Measurements from ENCODE around the gene PRKAB1. TPM values are rescaled to one million over a fixed set of nuclear protein-coding genes. Genes with fewer than 3 reads are reported as not detected.

Gene PRKAB1
- total and polyA plus RNA-seq, 9 of the 15 experiments (the other 6 are each of a cell fraction or from before 2014, with no cell fraction given) = 32.6 to 94.2 (median 63.8) TPM

DNA sequence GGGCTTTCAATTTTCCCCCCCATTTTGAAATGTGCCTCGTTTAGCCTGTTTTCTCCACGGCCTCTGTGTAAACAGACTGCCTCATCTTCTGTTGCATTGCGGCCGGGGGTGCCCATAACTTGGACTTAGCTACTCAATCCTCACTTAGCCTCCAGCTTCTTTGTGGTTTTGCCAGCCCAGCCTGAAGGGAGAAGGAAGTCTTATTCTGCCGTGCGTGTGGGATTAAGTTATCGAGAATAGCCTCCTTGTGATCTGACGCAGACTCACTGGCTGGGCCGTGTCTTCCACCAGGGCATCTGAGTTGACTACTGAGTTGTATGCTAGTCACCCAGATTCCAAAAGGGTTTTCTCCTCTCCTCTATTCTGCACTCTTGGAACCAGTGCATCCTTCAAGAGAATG lies 8.1 kb downstream of the PRKAB1 start:
- no peak for TF ChIP-seq NFATC3 (IDR thresholded peaks at IDR 0.05)
- TF ChIP-seq, protein P1, sequence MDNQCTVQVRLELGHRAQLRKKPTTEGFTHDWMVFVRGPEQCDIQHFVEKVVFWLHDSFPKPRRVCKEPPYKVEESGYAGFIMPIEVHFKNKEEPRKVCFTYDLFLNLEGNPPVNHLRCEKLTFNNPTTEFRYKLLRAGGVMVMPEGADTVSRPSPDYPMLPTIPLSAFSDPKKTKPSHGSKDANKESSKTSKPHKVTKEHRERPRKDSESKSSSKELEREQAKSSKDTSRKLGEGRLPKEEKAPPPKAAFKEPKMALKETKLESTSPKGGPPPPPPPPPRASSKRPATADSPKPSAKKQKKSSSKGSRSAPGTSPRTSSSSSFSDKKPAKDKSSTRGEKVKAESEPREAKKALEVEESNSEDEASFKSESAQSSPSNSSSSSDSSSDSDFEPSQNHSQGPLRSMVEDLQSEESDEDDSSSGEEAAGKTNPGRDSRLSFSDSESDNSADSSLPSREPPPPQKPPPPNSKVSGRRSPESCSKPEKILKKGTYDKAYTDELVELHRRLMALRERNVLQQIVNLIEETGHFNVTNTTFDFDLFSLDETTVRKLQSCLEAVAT (IDR thresholded peaks at IDR 0.05) = 0 out of 4 replicates have a peak, but pooled peaks of 1 of the 2 experiments have one; percentile 40
- no peaks in the 10 kb centered on the region for H3K9me1 ChIP-seq (ENCODE audit: control insufficient read depth, insufficient read depth, low read length)
- H3K36me3 ChIP-seq (ENCODE audit: control insufficient read depth, insufficient read depth, low read length) = peaks cover 99% of the 10 kb centered on the region
- 91% methylated on average over 9 of the region's 9 CpGs for WGBS (ENCODE audit: insufficient coverage, low coverage, missing lambda C conversion rate)
- peaks cover 6 to 26% of the 10 kb centered on the region in 2 experiments; a peak in 4 of 5 replicates for H3K4me1 ChIP-seq (replicated peaks in 1 of 2; ENCODE audit: control insufficient read depth in 2 of 2, insufficient read depth in 2 of 2, low read length in 2 of 2)
- H3K27ac ChIP-seq (ENCODE audit: extremely low read depth, low read depth, low read length) = no peak overlapping the region
- ATAC-seq = no peak
- H3K9ac ChIP-seq (ENCODE audit: insufficient read depth in 1 of 2, low read depth in 2 of 2, low read length in 2 of 2) = no peak overlapping the region
- peaks cover 50% of the 10 kb centered on the region for H3K79me2 ChIP-seq (ENCODE audit: control insufficient read depth, insufficient read depth, low read length)
- H4K20me1 ChIP-seq (replicated peaks; ENCODE audit: control insufficient read depth, insufficient read depth, low read length) = no peaks in the 10 kb centered on the region
- ChIA-PET CTCF (ENCODE audit: low intra/inter-chr PET ratio) (no interaction called here), POLR2A (interaction anchor here (0.6 to 3.0 kb wide), 4 partner anchors 8 to 26 kb away, joined by 3 to 14 read pairs (median 4); partner anchors contain the start of gene PRKAB1)
- intact Hi-C loops (cut with micrococcal nuclease) = no loop called here
- in situ Hi-C loops (cut with MboI) = no loop called here
- FAIRE-seq = no peak
- H2AFZ ChIP-seq (ENCODE audit: low read depth, low read length) = no peak overlapping the region
- H3K4me2 ChIP-seq (ENCODE audit: insufficient read depth, low read length) = no peak overlapping the region
- BruUV-seq (replicated peaks) = no TSS peak
- no peaks in the 10 kb centered on the region for H3K27me3 ChIP-seq (ENCODE audit: control insufficient read depth in 2 of 2, insufficient read depth in 2 of 2, low read length in 2 of 2)
- H3K9me3 ChIP-seq (replicated peaks; ENCODE audit: control insufficient read depth, insufficient read depth, low read depth, low read length) = no peaks in the 10 kb centered on the region
- H3K4me3 ChIP-seq = no peak overlapping the region
- no peak for DNase-seq (ENCODE audit: extremely low read depth in 1 of 4, low spot score in 3 of 4)

DNA sequence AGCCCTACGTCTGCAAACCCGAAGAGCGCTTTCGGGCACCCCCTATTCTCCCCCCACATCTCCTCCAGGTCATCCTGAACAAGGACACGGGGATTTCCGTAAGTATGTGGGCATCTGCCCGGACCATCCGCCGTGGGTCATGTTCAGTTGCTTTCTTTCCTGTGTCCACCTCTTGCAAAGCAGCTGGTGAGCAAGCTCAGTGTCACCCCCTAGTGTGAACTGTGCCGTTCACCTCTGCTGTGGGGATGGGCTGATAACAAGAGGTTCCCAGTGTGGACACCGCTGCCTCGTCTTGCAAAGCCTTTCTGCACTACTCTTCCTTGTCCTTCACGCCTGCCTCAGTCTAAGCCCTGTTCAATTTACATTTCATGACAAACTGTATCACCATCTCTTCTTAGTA lies 8.6 kb downstream of the PRKAB1 start:
- DNase-seq (ENCODE audit: extremely low read depth in 1 of 4, low spot score in 3 of 4) (peak in 2 of 4 experiments; percentile 23 to 40), ATAC-seq (peak; percentile 40), FAIRE-seq (no peak)
- TF ChIP-seq, protein P2, sequence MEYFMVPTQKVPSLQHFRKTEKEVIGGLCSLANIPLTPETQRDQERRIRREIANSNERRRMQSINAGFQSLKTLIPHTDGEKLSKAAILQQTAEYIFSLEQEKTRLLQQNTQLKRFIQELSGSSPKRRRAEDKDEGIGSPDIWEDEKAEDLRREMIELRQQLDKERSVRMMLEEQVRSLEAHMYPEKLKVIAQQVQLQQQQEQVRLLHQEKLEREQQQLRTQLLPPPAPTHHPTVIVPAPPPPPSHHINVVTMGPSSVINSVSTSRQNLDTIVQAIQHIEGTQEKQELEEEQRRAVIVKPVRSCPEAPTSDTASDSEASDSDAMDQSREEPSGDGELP (CRISPR knock-in tag; IDR thresholded peaks at IDR 0.05; ENCODE audit: borderline replicate concordance) = peak; percentile 67; the same call in 1 of the 2 replicates
- TF ChIP-seq RAD21 (CRISPR knock-in tag; conservative IDR thresholded peaks at IDR 0.05 in 1 of 2, IDR thresholded peaks at IDR 0.05 in 1 of 2) (peak in 1 of 2 experiments; percentile 21; a peak in 2 of 4 replicates), MAFF (IDR thresholded peaks at IDR 0.05; ENCODE audit: low read length) (no peak), ZNF766 (CRISPR knock-in tag; conservative IDR thresholded peaks at IDR 0.05) (no peak)
- TF ChIP-seq, protein P3, sequence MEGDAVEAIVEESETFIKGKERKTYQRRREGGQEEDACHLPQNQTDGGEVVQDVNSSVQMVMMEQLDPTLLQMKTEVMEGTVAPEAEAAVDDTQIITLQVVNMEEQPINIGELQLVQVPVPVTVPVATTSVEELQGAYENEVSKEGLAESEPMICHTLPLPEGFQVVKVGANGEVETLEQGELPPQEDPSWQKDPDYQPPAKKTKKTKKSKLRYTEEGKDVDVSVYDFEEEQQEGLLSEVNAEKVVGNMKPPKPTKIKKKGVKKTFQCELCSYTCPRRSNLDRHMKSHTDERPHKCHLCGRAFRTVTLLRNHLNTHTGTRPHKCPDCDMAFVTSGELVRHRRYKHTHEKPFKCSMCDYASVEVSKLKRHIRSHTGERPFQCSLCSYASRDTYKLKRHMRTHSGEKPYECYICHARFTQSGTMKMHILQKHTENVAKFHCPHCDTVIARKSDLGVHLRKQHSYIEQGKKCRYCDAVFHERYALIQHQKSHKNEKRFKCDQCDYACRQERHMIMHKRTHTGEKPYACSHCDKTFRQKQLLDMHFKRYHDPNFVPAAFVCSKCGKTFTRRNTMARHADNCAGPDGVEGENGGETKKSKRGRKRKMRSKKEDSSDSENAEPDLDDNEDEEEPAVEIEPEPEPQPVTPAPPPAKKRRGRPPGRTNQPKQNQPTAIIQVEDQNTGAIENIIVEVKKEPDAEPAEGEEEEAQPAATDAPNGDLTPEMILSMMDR (IDR thresholded peaks at IDR 0.05 in 2 of 3, conservative IDR thresholded peaks at IDR 0.05 in 1 of 3; ENCODE audit: insufficient read depth in 2 of 3, low read depth in 1 of 3, low read length in 3 of 3) = peak; percentile 21 to 43 (median 42); a peak in 5 of 6 replicates
- TF ChIP-seq, protein P4, sequence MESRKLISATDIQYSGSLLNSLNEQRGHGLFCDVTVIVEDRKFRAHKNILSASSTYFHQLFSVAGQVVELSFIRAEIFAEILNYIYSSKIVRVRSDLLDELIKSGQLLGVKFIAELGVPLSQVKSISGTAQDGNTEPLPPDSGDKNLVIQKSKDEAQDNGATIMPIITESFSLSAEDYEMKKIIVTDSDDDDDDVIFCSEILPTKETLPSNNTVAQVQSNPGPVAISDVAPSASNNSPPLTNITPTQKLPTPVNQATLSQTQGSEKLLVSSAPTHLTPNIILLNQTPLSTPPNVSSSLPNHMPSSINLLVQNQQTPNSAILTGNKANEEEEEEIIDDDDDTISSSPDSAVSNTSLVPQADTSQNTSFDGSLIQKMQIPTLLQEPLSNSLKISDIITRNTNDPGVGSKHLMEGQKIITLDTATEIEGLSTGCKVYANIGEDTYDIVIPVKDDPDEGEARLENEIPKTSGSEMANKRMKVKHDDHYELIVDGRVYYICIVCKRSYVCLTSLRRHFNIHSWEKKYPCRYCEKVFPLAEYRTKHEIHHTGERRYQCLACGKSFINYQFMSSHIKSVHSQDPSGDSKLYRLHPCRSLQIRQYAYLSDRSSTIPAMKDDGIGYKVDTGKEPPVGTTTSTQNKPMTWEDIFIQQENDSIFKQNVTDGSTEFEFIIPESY (CRISPR knock-in tag; IDR thresholded peaks at IDR 0.05) = peak; percentile 38; the same call in 1 of the 2 replicates
- Histone ChIP-seq H3K4me3 (no peak overlapping the region), H3K79me2 (ENCODE audit: control insufficient read depth, insufficient read depth, low read length) (peaks cover 44% of the 10 kb centered on the region), H3K9me1 (ENCODE audit: control insufficient read depth, insufficient read depth, low read length) (no peaks in the 10 kb centered on the region), H4K20me1 (replicated peaks; ENCODE audit: control insufficient read depth, insufficient read depth, low read length) (no peaks in the 10 kb centered on the region), H3K4me2 (ENCODE audit: insufficient read depth, low read length) (no peak overlapping the region), H3K27ac (ENCODE audit: extremely low read depth, low read depth, low read length) (no peak overlapping the region), H2AFZ (ENCODE audit: low read depth, low read length) (no peak overlapping the region), H3K27me3 (ENCODE audit: control insufficient read depth in 2 of 2, insufficient read depth in 2 of 2, low read length in 2 of 2) (no peaks in the 10 kb centered on the region), H3K9me3 (replicated peaks; ENCODE audit: control insufficient read depth, insufficient read depth, low read depth, low read length) (no peaks in the 10 kb centered on the region), H3K4me1 (replicated peaks in 1 of 2; ENCODE audit: control insufficient read depth in 2 of 2, insufficient read depth in 2 of 2, low read length in 2 of 2) (peaks cover 6 to 20% of the 10 kb centered on the region in 2 experiments; a peak in 4 of 5 replicates), H3K36me3 (ENCODE audit: control insufficient read depth, insufficient read depth, low read length) (peaks cover 99% of the 10 kb centered on the region), H3K9ac (ENCODE audit: insufficient read depth in 1 of 2, low read depth in 2 of 2, low read length in 2 of 2) (no peak overlapping the region)
- ChIA-PET POLR2A (interaction anchor here (0.9 to 3.0 kb wide), 3 partner anchors 9 to 11 kb away, joined by 3 to 14 read pairs (median 6); partner anchors contain the start of gene PRKAB1), CTCF (ENCODE audit: low intra/inter-chr PET ratio) (no interaction called here)
- in situ Hi-C loops (cut with MboI) = no loop called here
- intact Hi-C loops (cut with micrococcal nuclease) = no loop called here
- no TSS peak for BruUV-seq (replicated peaks)
- WGBS (ENCODE audit: insufficient coverage, low coverage, missing lambda C conversion rate) = 90% methylated on average over 13 of the region's 13 CpGs

Data from K562 (cell line).